Measurements from ENCODE around the gene AHNAK. TPM values are rescaled to one million over a fixed set of nuclear protein-coding genes. Genes with fewer than 3 reads are reported as not detected.

Gene AHNAK
- total and polyA plus RNA-seq, 4 donors = 22.6 to 110 (median 38.1) TPM

- Histone ChIP-seq H3K9ac (ENCODE audit: low read depth in 1 of 2, low read length in 2 of 2) (no peak overlapping the region), H3K4me3 (ENCODE audit: low read depth in 1 of 3, low read length in 3 of 3) (no peak overlapping the region), H3K36me3 (ENCODE audit: control insufficient read depth in 4 of 4, insufficient read depth in 3 of 4, low read depth in 1 of 4, low read length in 3 of 4) (no peaks in the 10 kb centered on the region), H3K9me3 (ENCODE audit: control insufficient read depth in 4 of 4, low read length in 3 of 4) (no peaks in the 10 kb centered on the region), H3K4me1 (ENCODE audit: control insufficient read depth in 4 of 4, insufficient read depth in 4 of 4, low read length in 3 of 4) (peaks cover 7 to 30% (median 26%) of the 10 kb centered on the region in 4 donors), H3K27ac (ENCODE audit: low read depth in 1 of 2, low read length in 2 of 2) (no peak overlapping the region), H3K27me3 (ENCODE audit: control insufficient read depth in 4 of 4, insufficient read depth in 4 of 4, low read length in 3 of 4) (no peaks in the 10 kb centered on the region)
- no peak for TF ChIP-seq NR2F2 (IDR thresholded peaks at IDR 0.05)
- no peak for TF ChIP-seq CTCF (IDR thresholded peaks at IDR 0.05; ENCODE audit: low read depth, low read length, missing input control)
- no peak for TF ChIP-seq JUND (IDR thresholded peaks at IDR 0.05)
- TF ChIP-seq ATF3 (IDR thresholded peaks at IDR 0.05) = no peak
- no peak for TF ChIP-seq TAF1 (conservative IDR thresholded peaks at IDR 0.05)
- TF ChIP-seq HNF4G (IDR thresholded peaks at IDR 0.05) = no peak
- no peak for TF ChIP-seq FOXA1 (IDR thresholded peaks at IDR 0.05)
- TF ChIP-seq ZBTB33 (IDR thresholded peaks at IDR 0.05) = no peak
- TF ChIP-seq REST (IDR thresholded peaks at IDR 0.05) = no peak
- TF ChIP-seq EGR1 (IDR thresholded peaks at IDR 0.05; ENCODE audit: low read depth in 2 of 2) = no peak
- TF ChIP-seq RXRA (IDR thresholded peaks at IDR 0.05) = no peak
- no peak for TF ChIP-seq SP1 (IDR thresholded peaks at IDR 0.05)
- TF ChIP-seq GABPA (IDR thresholded peaks at IDR 0.05 in 1 of 2, conservative IDR thresholded peaks at IDR 0.05 in 1 of 2) = no peak
- no peak for TF ChIP-seq FOXA2 (IDR thresholded peaks at IDR 0.05)
- no peak for TF ChIP-seq MAX (IDR thresholded peaks at IDR 0.05)
- WGBS = 86% methylated on average over 11 of the region's 11 CpGs
- no peak for DNase-seq (ENCODE audit: low spot score)
Observed at GRCh38 chr11:62431171-62431901, 115.3 kb downstream of the AHNAK start.
